PFSK-1 (cell line): ENCODE data around the gene SEC14L1.

Experiments
- FOXP2 ChIP-seq: optimal IDR thresholded peaks from 2 replicates; pipeline ENCODE3; 2011; ENCODE audit warnings: borderline replicate concordance, control low read depth, inconsistent platforms; ENCODE audit not compliant: insufficient read depth; ENCODE audit errors: extremely low read length, extremely low read depth
- POLR2AphosphoS5 ChIP-seq: IDR thresholded peaks from 2 replicates; pipeline ENCODE4 v1.6.1; 2012; ENCODE audit warnings: low read depth, mild to moderate bottlenecking, control low read depth, low read length, moderate library complexity
- SIN3A ChIP-seq: IDR thresholded peaks from 2 replicates; pipeline ENCODE4 v1.6.1; 2012; ENCODE audit warnings: mild to moderate bottlenecking, low read length, moderate library complexity, borderline replicate concordance; ENCODE audit not compliant: insufficient read depth
- TAF1 ChIP-seq: IDR thresholded peaks from 2 replicates; pipeline ENCODE4 v1.6.1; 2012; ENCODE audit warnings: low read length, control low read depth, borderline replicate concordance; ENCODE audit not compliant: insufficient read depth
- TF ChIP-seq, protein P1 (sequence below), 2 experiments: IDR thresholded peaks; 2 replicates each; pipeline versions ENCODE4 v1.6.1 to v1.8.0; 2011 to 2012; ENCODE audit warnings: low read depth in 2 of 2, low read length in 2 of 2, control low read depth in 1 of 2, inconsistent platforms in 1 of 2, mild to moderate bottlenecking in 1 of 2, moderate library complexity in 1 of 2; ENCODE audit not compliant: insufficient read depth in 1 of 2

Gene SEC14L1

GRCh38 chr17:77111934-77112296 is 28.9 kb upstream of the SEC14L1 start:
- TF ChIP-seq POLR2AphosphoS5 (no peak), SIN3A (no peak), TAF1 (no peak), FOXP2 (no peak)
- TF ChIP-seq, protein P1, sequence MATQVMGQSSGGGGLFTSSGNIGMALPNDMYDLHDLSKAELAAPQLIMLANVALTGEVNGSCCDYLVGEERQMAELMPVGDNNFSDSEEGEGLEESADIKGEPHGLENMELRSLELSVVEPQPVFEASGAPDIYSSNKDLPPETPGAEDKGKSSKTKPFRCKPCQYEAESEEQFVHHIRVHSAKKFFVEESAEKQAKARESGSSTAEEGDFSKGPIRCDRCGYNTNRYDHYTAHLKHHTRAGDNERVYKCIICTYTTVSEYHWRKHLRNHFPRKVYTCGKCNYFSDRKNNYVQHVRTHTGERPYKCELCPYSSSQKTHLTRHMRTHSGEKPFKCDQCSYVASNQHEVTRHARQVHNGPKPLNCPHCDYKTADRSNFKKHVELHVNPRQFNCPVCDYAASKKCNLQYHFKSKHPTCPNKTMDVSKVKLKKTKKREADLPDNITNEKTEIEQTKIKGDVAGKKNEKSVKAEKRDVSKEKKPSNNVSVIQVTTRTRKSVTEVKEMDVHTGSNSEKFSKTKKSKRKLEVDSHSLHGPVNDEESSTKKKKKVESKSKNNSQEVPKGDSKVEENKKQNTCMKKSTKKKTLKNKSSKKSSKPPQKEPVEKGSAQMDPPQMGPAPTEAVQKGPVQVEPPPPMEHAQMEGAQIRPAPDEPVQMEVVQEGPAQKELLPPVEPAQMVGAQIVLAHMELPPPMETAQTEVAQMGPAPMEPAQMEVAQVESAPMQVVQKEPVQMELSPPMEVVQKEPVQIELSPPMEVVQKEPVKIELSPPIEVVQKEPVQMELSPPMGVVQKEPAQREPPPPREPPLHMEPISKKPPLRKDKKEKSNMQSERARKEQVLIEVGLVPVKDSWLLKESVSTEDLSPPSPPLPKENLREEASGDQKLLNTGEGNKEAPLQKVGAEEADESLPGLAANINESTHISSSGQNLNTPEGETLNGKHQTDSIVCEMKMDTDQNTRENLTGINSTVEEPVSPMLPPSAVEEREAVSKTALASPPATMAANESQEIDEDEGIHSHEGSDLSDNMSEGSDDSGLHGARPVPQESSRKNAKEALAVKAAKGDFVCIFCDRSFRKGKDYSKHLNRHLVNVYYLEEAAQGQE (IDR thresholded peaks at IDR 0.05; ENCODE audit: insufficient read depth in 1 of 2, low read depth in 2 of 2, low read length in 2 of 2): no peak

DNA sequence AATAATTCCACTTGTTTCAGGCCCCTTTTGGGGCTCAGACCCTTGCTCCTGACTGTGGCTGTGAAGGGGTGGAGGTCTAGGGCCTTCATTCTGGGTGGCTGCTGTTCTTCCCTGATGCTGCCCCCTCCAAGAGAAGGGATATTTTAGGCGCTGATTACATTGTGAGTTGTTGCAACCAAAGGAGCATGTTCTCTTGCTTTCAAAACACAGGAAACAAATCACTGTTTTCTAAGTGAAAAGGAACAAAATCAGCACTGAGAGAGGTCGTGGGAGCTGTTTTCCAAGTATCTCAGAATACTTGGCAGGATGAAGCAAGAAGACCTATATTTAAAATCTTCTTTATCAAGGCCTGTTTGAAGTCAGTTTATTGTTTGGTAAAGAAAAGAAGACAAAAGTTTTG is 25.3 kb upstream of the SEC14L1 start:
- TF ChIP-seq, protein P1 (IDR thresholded peaks at IDR 0.05; ENCODE audit: insufficient read depth in 1 of 2, low read depth in 2 of 2, low read length in 2 of 2): no peak
- no peak for TF ChIP-seq SIN3A
- no peak for TF ChIP-seq FOXP2
- no peak for TF ChIP-seq TAF1
- no peak for TF ChIP-seq POLR2AphosphoS5

DNA sequence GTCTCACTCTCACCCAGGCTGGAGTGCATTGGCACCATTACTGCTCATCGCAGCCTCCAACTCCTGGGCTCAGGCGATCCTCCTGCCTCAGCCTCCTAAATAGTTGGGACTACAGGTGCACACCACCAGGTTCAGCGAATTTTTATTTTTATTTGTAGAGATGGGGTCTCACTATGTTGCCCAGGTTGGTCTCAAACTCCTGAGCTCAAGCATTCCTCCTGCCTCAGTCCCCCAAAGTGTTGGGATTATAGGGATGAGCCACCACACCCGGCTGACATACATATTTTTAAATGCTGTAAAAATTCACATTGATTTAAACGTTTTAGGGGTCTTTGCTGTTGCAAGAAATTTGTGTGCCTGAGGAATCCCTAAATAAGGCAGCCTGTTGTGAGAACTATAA is 24.8 kb upstream of the SEC14L1 start:
- TF ChIP-seq, protein P1 (IDR thresholded peaks at IDR 0.05; ENCODE audit: insufficient read depth in 1 of 2, low read depth in 2 of 2, low read length in 2 of 2): no peak
- TF ChIP-seq TAF1: no peak
- TF ChIP-seq FOXP2: no peak
- no peak for TF ChIP-seq SIN3A
- no peak for TF ChIP-seq POLR2AphosphoS5

DNA sequence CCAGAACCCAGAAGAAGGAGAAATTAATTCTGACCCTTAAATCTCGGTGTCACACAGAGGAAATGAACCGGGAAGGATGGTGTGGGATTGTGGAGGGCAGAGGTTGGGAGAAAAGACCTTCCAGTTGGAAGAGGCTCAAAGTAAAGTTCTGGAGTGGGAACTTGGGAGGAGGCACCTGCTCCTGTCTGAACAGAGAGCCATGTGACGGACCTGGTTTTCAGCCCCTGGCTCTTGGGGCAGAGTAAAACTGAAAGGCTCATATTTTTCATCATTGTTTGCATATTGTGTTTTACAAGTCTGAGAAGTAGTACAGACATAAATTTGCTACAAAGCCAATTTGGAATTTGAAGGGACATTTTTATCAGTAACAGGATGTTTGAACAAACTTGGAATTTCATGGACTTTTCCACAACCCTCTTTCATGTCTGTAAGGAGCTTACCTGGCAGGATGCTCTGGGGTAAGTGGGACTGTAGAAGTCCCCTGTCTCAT is 24.4 kb upstream of the SEC14L1 start:
- no peak for TF ChIP-seq FOXP2
- TF ChIP-seq, protein P1 (IDR thresholded peaks at IDR 0.05; ENCODE audit: insufficient read depth in 1 of 2, low read depth in 2 of 2, low read length in 2 of 2): no peak
- TF ChIP-seq POLR2AphosphoS5: no peak
- TF ChIP-seq TAF1: no peak
- TF ChIP-seq SIN3A: no peak

- no peak for TF ChIP-seq FOXP2
- TF ChIP-seq TAF1: no peak
- TF ChIP-seq SIN3A: no peak
- TF ChIP-seq POLR2AphosphoS5: no peak
- TF ChIP-seq, protein P1 (IDR thresholded peaks at IDR 0.05; ENCODE audit: insufficient read depth in 1 of 2, low read depth in 2 of 2, low read length in 2 of 2): no peak
Measured at GRCh38 chr17:77117415-77117814, 23.4 kb upstream of the SEC14L1 start.
